GM18861 (cell line): ENCODE measurements around the gene KRTAP3-2.

Source experiments
- ATAC-seq: cut with Tn5 transposase; IDR thresholded peaks from one replicate; pipeline ENCODE4 v1.9.1; 2021; ENCODE audit not compliant: unreplicated experiment

KRTAP3-2 gene

GRCh38 chr17:41012326-41013120 lies 12.8 kb upstream of the KRTAP3-2 start:
- no peak for ATAC-seq

- no peak for ATAC-seq
Observed at GRCh38 chr17:41010441-41010840, 10.7 kb upstream of the KRTAP3-2 start.

- ATAC-seq, result no peak
Observed at GRCh38 chr17:41009936-41010335, 10.2 kb upstream of the KRTAP3-2 start.

DNA sequence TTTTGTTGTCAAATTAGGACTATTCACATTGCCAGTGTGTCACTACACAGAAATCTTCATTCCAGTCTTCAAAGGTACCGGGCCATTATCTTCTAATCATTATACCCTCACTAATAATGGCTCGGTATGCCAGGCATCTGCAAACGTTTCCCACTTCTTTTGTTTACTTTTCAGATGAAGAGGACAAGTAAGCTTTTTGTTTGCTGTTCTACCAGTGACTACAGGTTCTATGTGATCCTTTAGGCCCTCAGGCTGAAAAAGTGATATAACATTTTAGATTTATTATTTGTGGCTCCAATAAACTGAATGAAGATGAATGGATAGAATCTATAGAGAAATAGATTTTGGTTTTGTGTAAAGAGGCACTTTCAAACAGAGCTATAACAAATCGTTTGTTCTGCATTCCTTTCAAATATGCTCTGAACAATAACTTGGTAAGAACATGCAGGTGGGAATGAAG lies 9.6 kb upstream of the KRTAP3-2 start:
- no peak for ATAC-seq

DNA sequence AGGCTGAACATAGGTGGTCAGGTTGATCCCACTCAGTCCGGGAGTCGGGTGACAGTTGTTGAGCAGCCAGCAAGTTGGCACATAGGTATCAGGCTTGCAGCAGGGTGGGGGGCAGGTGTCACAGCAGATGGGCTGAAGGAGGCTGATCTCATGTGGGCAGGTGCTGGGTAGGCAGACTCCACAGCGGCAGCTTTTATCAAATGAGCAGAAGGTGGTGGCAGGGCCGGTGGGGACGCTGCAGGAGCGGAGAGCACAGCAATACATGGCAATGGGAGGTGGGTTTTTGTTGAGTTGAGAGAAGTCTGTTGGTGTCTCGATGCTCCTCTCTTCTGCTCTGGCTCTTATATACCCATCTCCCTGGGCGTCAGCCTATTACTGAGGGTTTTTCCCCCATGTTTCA lies 9.1 kb upstream of the KRTAP3-2 start, which contains the start of gene KRTAP3-1:
Gene KRTAP3-1 (minus strand): TSS at position 318 of the 400 bp plus-strand sequence. CDS start 54 bp downstream, at position 264.
- no peak for ATAC-seq

DNA sequence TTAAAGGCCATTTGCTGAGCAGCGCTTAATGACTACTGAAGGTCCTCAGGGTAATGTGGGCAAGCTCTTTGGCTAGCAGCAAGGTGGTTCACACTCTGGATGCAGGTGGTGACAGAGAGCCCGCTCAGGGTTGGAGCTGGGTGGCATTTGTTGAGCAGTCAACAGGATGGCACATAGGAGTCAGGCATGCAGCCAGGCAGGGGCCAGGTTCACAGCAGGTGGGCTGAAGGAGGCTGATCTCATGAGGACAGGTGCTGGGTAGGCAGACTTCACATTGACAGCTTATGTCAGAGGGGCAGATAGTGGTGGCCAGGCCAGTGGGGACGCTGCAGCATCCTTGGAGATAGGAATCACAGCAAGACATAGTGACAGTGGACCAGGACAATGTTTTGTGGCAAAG lies 4.7 kb upstream of the KRTAP3-2 start:
- ATAC-seq, result no peak

DNA sequence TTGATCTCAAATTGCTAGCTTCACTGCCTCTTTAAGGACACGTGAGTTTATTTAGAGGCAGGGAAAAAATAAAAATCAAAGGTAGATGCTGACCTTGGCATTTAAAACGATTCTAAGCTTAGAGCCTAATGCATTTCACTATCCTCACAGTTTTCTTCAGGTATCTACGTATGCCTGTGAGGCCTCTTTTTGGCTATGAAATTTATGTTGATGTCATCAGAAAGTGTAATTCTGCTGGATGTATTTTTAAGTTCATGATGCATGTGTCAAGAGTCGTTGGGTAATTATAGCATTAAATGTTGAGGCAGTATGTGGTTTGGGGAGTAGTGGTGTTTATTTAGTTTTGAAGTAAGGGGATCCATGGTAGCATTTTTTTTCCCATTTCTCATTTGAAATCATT lies 4.2 kb upstream of the KRTAP3-2 start:
- ATAC-seq, result no peak

DNA sequence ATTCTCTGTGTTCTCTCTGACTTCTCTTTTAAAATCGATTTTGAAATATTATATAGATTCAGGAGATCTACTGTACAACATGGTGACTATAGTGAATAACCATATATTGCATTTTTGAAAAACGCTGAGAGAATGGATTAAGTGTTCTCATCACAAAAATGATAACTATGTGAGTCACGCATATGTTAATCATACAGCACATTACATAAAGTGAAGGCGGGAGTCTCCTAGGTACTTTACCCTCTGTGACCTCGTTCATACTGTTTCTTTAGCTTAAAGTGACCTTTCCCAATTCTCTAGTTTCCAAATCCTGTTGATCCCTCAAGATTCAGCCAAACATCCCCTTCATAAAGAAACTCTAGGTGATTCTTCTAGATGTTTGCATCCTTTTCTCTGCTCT lies 3.1 kb upstream of the KRTAP3-2 start:
- no peak for ATAC-seq

DNA sequence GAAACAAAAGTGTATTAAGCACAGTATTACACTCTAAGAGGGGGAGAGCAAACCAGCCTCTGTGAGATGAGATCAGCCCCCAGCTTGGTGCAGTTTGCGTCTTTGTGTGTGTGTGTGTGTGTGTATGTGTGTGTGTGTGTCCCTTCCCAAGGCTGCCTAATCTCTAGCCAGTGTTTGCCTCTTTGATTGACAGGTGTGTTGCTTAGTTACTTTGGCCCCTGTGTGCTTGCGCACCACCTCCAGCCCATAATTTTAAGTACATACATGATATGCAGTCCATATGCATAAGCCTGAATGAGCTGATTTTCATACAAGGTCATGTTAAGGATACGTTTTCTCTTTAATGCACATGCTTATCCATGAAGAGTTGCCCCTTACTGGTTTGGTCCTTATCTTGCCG lies 2.1 kb upstream of the KRTAP3-2 start:
- no peak for ATAC-seq

DNA sequence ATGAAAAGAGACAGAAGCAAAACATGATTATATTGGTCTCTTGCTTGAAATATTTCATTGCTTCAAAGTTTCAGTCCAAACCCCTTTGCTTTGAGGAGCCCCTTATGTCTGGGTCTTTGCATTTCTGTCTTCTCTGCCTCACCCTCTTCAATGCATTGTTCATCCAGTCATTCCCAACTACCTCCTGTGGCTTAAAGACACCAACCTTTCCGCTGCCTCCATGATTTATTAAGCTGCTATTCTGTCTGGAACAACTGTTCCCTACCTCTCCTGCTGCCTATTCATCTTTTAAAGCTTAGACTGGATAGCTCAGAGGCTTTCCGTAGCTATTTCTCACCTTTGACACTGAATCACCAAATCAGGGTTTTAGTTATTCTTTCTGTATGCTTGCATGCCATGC lies 2.3 kb downstream of the KRTAP3-2 start:
- ATAC-seq, result no peak

GRCh38 chr17:40996829-40997228 lies 2.9 kb downstream of the KRTAP3-2 start:
- no peak for ATAC-seq

GRCh38 chr17:40995116-40995515 lies 4.6 kb downstream of the KRTAP3-2 start:
- no peak for ATAC-seq

DNA sequence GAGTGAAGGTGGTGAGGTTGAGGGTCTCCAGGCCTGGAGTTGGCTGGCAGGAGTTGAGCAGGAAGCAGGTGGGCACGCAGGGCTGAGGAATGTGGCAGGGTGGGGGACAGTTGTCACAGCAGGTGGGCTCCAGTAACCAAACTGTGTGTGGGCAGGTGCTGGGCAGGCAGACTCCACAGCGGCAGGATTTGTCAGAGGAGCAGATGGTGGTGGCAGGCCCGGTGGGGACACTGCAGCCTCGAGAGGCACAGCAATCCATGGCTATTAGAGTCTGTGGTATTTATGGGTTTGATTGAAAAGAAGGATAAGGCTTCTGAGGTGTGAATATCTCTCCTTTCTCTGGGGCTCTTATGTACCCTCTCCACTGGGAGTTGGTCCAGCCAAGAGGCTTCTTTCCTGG lies 5.9 kb downstream of the KRTAP3-2 start, which contains the start of gene KRTAP3-3:
Gene KRTAP3-3 (minus strand): TSS at position 326 of the 400 bp plus-strand sequence. CDS start 67 bp downstream, at position 259.
- no peak for ATAC-seq

DNA sequence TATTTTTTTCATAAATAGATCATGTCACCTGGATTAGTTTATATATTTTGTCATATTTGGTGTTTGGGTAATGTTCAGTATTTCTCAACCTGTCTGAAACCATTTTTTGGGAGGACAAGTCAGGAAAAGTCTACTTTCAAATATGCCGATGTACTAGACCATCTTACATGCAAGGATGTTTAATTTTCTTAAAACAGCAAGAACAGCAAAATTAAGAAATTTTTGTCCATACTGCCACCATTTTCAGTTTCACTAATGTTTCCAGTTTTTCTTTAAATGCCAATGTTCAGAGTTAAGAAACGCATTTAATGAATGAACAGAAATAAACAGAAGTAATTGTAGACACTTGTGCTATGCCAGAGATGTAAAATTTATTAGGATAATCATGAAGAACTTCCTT lies 6.6 kb downstream of the KRTAP3-2 start:
- ATAC-seq, result no peak

DNA sequence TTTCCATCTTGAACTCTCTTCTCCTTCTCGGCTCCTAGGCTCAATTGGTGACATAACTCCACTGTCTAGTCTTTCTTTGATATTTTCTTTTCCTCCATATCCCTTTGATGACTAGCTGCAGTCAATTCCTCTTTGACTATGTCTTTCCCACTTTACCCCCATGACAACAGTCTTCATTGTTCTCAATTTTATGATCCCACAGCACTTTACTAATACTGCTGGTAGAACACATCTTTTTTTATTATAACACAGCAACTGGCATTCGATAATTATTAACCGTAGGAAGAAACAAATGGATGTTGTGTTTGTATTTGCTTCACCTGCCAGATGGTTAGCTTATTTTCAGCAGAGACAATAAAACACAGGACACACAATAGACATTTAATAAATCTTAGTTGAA lies 7.0 kb downstream of the KRTAP3-2 start:
- no peak for ATAC-seq

DNA sequence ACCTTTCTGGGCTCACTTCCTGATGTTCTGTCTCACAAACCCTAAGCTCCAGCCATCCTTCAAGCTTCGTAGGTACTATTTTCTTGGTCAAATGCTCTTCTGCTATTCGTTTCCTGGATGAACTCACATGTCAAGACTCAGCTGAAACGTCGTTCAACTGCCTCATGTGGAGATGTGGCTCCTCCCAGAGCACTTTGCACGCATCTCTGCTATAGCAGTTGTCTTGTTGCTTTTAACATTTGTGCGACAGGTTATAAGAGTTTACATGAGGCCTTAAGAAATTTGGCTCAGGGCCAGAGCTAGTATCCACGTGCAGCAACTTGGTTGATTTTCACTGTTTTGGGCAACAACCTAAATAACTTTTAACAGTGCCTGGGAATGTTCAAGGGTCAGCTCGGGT lies 12.8 kb downstream of the KRTAP3-2 start:
- ATAC-seq, result no peak

DNA sequence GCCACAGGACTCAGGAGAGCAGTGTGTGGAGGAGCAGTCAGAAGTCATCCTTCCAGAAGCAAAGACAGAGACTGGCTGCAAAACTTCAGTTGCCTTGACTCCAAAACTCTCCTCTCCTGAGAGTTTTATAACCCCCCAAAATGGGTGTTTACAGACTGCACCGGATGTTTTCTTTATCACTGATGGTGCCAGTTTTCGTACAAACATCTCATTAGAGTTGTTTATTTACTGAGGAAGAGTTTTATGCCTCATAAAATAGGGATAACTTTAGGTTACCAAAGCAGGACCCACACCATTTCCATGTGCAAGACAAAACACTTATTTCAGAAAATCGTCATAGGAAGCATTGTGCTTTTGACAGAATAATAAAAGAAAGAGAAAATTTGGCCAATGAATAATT lies 15.5 kb downstream of the KRTAP3-2 start, which contains the start of gene KRT40:
Gene KRT40 (minus strand): TSS at position 101 of the 400 bp plus-strand sequence. CDS start 53 bp downstream, at position 48.
- no peak for ATAC-seq

- ATAC-seq, result no peak
Observed at GRCh38 chr17:40981115-40981514, 18.6 kb downstream of the KRTAP3-2 start.

- ATAC-seq, result no peak
Observed at GRCh38 chr17:40980596-40980995, 19.1 kb downstream of the KRTAP3-2 start.

DNA sequence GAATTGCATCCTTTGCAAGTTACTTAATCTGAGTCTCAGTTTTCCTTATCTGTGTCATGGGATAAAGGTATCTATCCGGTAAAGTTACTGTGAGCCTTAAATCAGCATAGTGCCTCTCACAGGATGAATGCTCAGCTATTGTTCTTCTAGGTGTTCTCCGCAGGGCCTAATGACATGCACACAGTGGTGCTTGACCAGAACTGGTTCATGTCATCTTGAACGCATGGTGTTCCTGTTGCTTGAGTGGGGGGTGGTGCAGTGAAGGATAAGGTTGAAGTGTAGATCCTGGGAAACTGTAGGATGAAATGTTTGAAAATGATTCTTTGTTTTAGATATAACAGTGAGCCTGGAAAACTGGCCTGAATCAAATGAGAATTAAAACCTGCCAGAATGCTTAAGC lies 19.6 kb downstream of the KRTAP3-2 start:
- ATAC-seq, result no peak

GRCh38 chr17:40978575-40979151 lies 21.0 kb downstream of the KRTAP3-2 start:
- ATAC-seq, result no peak

- ATAC-seq, result no peak
Observed at GRCh38 chr17:40975516-40975915, 24.2 kb downstream of the KRTAP3-2 start.
